H1 (cell line): ENCODE results near the gene DLG4. TPM values are rescaled to one million over a fixed set of nuclear protein-coding genes. Genes with fewer than 3 reads are reported as not detected.

Experiments
- CHD1 ChIP-seq: IDR thresholded peaks from 2 replicates; pipeline ENCODE4 v1.6.1; 2012; ENCODE audit warnings: low read depth, low read length, improper control_type of control experiment
- KDM5A ChIP-seq: fragments of 200-600 bp; IDR thresholded peaks from 2 replicates; pipeline ENCODE4 v1.7.1; 2012; ENCODE audit warnings: mild to moderate bottlenecking, low read length, inconsistent platforms, mixed read lengths
- RFX5 ChIP-seq: IDR thresholded peaks from 2 replicates; pipeline ENCODE4 v1.6.1; 2011; ENCODE audit warnings: low read depth, low read length, improper control_type of control experiment, borderline replicate concordance
- ZNF274 ChIP-seq: IDR thresholded peaks from 2 replicates; pipeline ENCODE4 v1.7.0; 2012; ENCODE audit warnings: low read length, borderline replicate concordance; ENCODE audit errors: extremely low read depth
- polyA plus RNA-seq, 7 experiments: library from polyadenylated mRNA; depleted of rRNA in 3 of 7; stranded (reverse) in 5 of 7; unstranded in 2 of 7; fragments of >200 nt in 5 of 7; fragments of 200-250 nt in 2 of 7; gene quantifications; 1 replicate in 5 of 7; 2 replicates in 1 of 7; 4 replicates in 1 of 7; pipeline versions ENCODE4 v1.2.1 to v1.2.3, GENCODE V29; 2011 to 2013; ENCODE audit warnings: missing spikeins in 2 of 7, mixed read lengths in 2 of 7
- total RNA-seq: library from RNA; stranded (reverse); fragmentation: NEBNext Ultra II Directional; extraction: Animal tissue kit (Norgen Biotek cat#: 25700); gene quantifications from 2 replicates; pipeline ENCODE4 v1.2.1, GENCODE V29; 2021

DLG4 gene
- total and polyA plus RNA-seq, 2 of the 8 experiments (the other 6 are each of a cell fraction or from before 2014, with no cell fraction given), result 18.9 to 45.9 TPM

DNA sequence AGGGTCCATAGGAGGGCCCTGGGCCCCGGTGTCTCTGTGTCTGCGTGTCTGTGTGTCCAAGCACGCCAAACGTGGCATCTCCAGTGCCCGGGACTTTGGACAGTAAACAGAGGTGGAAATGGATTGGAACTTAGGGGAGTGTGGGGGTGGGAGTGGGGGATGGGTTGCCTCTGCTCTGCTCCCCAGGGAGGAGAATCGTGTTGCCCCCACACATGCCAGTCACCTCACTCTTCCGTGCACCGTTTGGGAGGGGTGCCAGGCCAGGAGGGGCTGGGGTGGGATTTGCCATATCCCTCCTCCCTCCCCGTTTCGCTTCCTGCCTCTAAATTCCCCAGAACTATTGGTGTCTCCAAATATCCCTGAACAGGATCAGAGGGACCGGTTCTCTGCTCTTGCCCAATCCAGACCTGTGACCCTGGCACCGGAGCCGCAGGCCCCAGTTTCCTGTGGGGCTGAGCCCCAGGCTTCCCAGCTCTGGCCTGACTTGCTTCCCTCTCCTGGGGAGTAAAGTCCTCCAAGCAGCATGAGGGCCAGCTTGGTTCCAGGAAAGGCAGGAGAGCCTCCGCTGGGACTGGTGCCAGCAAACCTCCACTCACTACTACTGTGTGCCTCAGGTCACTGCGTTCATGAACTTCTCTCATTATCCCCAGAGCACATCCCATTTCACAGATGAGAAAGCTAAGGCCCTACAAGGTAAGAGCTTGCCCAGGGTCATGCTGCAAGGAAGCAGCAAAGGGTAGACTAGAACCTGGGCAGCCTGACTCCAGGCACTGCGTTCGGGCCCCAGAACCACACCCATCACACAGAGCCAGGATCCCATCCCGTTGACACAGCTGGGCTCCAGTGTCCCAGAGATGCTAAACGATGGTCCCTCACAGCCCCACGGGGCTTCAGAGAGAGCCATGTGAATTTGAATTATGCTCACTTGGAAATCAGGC, 40.0 kb downstream of the DLG4 start, which contains the start of gene ASGR1 (continued):
- TF ChIP-seq ZNF274 (no peak), RFX5 (no peak), KDM5A (no peak), CHD1 (no peak)
